ENCODE data around the gene LMF2.
A peak's percentile ranks its signal among the peaks of the same experiment; 100 is the strongest.

The LMF2 gene

DNA sequence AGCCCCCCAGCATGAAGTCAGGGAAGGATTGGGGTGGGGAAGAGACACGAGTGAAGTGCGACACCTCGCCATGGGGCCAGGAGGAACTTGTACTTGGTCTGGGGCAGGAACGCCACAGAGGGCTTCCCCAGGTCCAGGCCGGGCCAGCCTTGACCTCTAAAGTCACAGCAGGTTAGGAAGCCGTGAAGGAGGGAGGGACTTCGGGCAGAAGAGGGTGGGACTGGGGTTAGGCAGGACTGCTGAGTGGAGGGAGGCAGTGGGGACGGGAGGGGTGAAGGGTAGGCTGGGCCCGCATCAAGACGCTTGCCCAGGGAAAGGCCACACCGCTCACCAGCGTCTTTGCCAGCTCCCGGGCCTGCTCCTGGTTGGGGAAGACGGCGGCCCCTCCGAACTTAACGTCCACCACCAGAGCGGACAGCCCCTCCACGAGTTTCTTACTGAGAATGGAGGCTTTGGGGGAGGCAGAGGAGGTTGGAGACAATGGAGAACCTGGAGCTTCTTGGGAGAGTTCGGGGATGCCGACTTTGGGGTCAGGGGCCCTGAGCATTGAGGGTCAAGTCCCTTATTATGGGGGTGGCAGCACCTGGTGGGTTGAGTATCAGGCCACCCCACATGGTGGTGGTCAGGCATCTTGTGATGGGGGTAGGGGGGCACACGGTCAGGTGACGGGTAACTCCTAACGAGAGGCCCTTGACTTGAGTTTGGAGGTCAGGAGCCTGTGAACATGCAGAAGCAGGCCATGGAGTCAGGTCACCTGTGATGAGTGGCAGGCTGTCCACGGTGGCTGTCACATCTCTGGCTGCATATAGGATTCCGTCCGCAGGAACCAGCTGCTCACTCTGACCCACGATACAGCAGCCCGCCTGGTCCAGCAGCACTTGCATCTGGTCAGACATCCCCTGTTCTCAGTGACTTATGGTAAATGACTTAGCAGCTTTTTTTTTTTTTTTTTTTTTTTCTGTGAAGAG, 19.6 kb upstream of the LMF2 start:
- no peak for DNase-seq (ENCODE audit: low read depth)

GRCh38 chr22:50526108-50526833, 18.8 kb upstream of the LMF2 start:
- H3K4me3 ChIP-seq (ENCODE audit: control insufficient read depth, low read depth, low read length) = peak overlapping the region; percentile 62
- TF ChIP-seq CTCF (IDR thresholded peaks at IDR 0.05; ENCODE audit: control insufficient read depth, insufficient read depth, low read depth, low read length, missing control alignments) = peak; percentile 41
- no peak for DNase-seq (ENCODE audit: low read depth)

More for the DNA sequence above, 19.6 kb upstream of the LMF2 start:
- peak overlapping the region; percentile 62 for H3K4me3 ChIP-seq (ENCODE audit: control insufficient read depth, low read depth, low read length)
- no peak for TF ChIP-seq CTCF (IDR thresholded peaks at IDR 0.05; ENCODE audit: control insufficient read depth, insufficient read depth, low read depth, low read length, missing control alignments)

- TF ChIP-seq CTCF (IDR thresholded peaks at IDR 0.05; ENCODE audit: control insufficient read depth, insufficient read depth, low read depth, low read length, missing control alignments) = no peak
- H3K4me3 ChIP-seq (ENCODE audit: control insufficient read depth, low read depth, low read length) = peak overlapping the region; percentile 62
- no peak for DNase-seq (ENCODE audit: low read depth)
Observed at GRCh38 chr22:50525858-50526107, 18.3 kb upstream of the LMF2 start.

DNA sequence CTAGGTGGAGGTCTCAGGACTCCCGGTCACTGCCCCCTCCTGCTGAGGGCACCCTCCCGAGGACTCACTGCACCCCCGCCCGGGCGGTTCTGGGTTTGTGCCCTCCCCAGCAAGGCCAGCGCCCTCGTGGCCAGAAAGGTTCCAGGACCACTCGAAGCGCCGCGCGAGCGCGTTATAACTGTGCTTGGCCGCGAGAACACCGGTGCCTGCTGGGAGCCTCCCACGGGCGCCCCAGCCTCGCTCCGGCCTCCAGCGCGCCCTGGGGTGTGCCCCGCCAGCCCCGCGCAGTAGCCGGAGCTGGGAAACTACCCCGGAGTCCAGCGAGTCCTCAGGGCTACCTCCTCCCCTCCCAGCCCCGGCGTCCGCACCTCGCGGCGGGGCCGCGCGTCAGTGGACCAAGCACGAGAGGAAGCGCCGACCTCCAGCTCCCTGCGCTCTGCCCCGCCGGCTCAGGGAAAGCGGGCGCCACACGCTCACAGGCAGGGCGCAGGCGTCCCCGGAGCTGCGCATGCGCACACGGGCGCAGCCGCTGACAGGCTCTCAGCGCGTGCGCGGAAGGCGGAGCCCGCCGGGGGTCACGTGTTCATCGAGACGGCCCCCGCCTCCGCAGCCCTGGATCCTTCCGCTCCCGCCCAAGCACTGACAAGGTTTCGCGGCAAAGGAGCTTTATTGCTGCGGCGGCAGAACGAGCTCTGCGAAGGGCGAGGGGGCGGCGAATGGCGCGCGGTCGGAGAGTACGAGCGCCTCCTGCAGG, 17.8 kb upstream of the LMF2 start, which contains the start of gene SCO2:
TSS of gene SCO2 (minus strand) at position 495 of the 754 bp plus-strand sequence. CDS start 1,187 bp downstream, outside the sequence.
- H3K4me3 ChIP-seq (ENCODE audit: control insufficient read depth, low read depth, low read length) = peak within 1 kb of the TSS; percentile 90
- peak; percentile 45 for TF ChIP-seq CTCF (IDR thresholded peaks at IDR 0.05; ENCODE audit: control insufficient read depth, insufficient read depth, low read depth, low read length, missing control alignments)
- peak; percentile 85 for DNase-seq (ENCODE audit: low read depth)

GRCh38 chr22:50524676-50525103, 17.2 kb upstream of the LMF2 start:
- H3K4me3 ChIP-seq (ENCODE audit: control insufficient read depth, low read depth, low read length) = peak overlapping the region; percentile 90
- no peak for TF ChIP-seq CTCF (IDR thresholded peaks at IDR 0.05; ENCODE audit: control insufficient read depth, insufficient read depth, low read depth, low read length, missing control alignments)
- no peak for DNase-seq (ENCODE audit: low read depth)
